Left renal cortex interstitium (tissue), 4 donors: ENCODE data around the gene RAET1G. TPM values are rescaled to one million over a fixed set of nuclear protein-coding genes. Genes with fewer than 3 reads are reported as not detected.
"Not testable (repeated sequence)": the region's sequence is repeated elsewhere in the genome, so short reads cannot be mapped to it uniquely, and the experiment has no call there.

Experiments
- DNase-seq, 4 donors: peaks; one replicate each; pipeline ENCODE4 v3.0.0-alpha.2; 2013; ENCODE audit warnings: low read depth in 4 of 4, low spot score in 2 of 4, missing footprints in 1 of 4
- polyA plus RNA-seq, 4 donors: library from polyadenylated mRNA; unstranded; fragments of 120-200 nt; gene quantifications; one replicate each; pipeline ENCODE4 v1.2.1, GENCODE V29; 2013; ENCODE audit not compliant: insufficient read length in 4 of 4

Gene RAET1G
- polyA plus RNA-seq: 1 to 10 TPM in 3 of 4 donors, under 1 TPM in 1; 0.90 to 1.8 (median 1.2) TPM

GRCh38 chr6:149922642-149923326 is at the start of gene RAET1G:
RAET1G (minus strand) TSS chr6:149923121; CDS start chr6:149923010, 111 bp downstream.
- DNase-seq: peak in 3 of 4 donors; percentile 62 to 86 (median 82)

DNA sequence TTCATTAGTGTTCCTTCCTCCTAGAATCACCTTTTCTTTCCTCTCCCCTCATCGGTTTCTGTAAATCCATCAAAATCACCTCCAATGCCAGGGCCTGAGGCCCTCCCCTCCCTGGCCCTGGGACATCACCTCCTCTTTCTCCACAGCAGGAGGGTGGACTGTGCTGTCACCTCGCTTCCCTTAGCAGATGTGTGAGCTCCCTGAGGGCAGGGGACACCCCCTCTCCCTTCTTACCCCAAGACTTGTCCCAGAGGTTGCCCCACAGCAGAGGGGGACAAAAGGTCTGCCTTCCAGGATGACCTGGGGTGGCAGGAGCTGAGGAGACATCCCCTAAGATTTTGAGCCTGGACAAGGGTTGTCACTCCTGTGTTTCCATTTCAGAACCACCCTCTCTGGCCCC is 46.7 kb upstream of the RAET1G start:
- DNase-seq: no peak

- not testable (repeated sequence) for DNase-seq
These were observed 46.0 kb upstream of the RAET1G start for GRCh38 chr6:149968909-149969308.

DNA sequence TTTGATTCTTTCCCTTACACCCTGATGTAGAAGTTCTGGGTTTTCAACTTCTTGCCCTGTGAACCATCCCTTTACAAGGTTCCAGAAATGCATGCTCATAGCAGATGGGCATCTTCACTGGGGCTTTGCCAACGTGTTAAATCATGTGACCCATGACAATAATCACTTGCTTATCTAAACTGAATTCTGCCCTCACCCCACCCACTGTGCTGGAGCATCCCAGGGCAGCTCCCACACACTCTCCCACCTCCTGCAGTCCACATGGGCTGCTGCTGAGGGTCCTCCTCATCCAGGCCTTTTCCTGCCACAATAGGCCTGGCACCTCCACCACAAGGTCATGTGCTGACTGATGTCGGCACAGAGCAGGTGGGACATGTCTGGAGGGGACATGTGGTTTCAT is 45.1 kb upstream of the RAET1G start:
- not testable (repeated sequence) for DNase-seq

DNA sequence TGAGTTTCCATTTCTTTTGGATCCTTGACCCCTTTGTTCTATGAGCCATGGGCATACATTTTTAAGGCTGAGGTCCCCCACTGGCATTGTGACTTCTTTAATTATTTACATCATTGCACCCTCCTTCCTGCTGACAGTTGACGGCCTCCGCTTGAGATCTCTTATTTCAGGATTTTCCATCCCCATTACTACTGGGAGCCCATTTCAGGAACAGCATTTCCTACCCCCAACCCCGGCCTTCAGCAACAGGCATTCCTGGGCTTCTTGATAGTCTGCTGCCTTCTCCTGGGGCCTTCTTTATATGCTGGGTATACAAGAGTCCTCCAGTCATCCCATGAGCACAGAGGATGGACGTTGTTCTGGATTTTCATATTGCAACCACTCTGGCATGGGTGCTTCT is 44.7 kb upstream of the RAET1G start:
- DNase-seq: no peak

DNA sequence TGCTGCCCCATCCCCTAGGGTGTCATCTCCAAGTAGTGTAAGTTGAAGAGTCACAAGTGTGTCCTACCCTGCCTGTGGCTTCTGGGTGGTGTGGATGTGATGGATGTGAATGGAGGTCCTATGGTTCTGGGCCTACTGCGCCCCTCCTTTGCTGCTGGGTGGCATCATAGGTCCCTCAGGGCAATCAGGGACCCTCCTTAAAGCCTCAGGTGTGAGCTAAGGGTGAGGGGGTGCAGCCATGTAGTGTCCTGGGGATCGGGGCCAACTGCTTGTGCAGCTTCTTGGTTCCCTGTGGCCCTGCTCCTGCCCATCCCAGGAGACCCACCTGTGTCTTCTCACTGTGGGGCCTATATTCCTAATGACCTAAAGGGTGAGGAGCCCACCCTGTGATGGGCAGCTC is 43.4 kb upstream of the RAET1G start:
- DNase-seq: not testable (repeated sequence)

GRCh38 chr6:149965194-149966020 is 42.5 kb upstream of the RAET1G start:
- DNase-seq: no peak

DNA sequence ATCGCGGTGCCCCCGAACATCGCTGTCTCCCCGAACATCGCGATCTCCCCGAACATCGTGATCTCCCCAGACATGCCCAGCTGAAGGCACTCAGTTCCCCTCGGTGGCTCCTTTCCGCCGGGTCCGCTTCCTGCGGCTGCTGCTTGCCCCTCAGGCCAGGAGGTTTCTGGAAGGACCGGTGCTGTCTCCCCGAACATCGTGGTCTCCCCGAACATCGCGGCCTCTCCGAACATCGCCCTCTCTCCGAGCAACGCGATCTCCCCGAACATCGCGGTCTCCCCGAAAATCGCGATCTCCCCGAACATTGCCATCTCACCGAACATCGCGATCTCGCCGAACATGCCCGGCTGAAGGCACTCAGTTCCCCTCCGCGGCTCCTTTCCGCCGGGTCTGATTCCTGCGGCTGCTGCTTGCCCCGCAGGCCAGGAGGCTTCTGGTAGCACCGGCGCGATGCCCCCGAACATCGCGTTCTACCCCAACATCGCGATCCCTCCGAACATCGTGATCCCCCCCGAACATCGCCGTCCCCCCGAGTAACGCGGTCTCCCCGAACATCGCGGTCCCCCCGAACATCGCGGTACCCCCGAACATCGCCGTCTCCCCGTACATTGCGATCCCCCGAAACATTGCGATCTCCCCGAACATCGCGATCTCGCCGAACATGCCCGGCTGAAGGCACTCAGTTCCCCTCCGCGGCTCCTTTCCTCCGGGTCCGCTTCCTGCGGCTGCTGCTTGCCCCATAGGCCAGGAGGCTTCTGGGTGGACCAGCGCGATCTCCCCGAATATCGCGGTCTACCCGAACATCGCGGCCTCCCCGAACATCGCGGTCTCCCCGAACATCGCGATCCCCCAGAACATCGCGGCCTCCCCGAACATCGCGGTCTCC is 41.6 kb upstream of the RAET1G start:
- DNase-seq: no peak

- DNase-seq: peak in 1 of 4 donors; percentile 60
These were observed 40.8 kb upstream of the RAET1G start, which contains the start of gene ULBP1 for GRCh38 chr6:149963462-149964307. ULBP1 (plus strand) TSS chr6:149963943; CDS start chr6:149964050, 107 bp downstream.

DNA sequence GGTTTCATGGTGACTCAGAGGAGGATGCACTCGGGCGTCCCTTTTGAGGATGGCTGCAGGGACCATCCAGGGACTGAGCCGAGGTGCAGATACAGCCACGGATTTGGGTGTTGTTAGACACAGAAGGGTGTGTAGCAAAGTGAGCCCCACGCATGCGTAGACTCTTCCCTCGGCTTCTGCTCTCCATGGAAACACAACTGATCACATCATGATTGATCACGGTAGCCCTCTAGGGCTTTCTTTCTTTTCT is 40.2 kb upstream of the RAET1G start:
- DNase-seq: no peak

- no peak for DNase-seq
These were observed 39.7 kb upstream of the RAET1G start for GRCh38 chr6:149962461-149963211.

DNA sequence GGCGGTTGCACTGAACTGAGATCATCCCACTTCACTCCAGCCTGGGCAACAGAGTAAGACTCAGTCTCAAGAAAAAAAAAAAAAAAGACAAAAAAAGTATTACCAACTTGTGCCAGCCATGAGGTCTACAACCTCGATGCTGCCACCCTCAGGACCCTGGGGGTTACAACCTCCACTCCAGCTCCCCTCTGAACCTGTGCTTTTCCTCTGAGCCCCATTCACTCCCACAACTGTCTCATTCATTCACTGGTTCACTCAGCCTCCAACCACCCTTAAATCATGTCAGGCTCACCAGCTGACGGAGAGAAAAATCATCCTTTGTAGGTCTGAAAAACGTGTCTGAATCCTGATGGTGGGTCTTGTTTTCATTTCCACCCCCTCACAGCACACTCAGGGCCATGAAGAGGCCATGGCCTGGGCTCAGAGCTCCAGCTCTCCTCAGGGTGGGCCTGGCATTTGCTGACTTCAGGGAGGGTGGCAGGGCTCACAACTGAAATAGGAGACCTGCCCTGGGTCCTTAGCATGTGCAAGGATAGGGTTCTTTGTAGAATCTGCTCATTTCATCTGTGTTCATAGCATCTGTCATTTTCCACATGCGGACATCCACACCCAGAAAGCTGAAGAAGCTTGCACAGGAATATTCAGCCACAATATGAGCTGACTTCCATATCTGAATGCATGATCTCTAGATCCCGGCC is 39.0 kb upstream of the RAET1G start:
- no peak for DNase-seq

DNA sequence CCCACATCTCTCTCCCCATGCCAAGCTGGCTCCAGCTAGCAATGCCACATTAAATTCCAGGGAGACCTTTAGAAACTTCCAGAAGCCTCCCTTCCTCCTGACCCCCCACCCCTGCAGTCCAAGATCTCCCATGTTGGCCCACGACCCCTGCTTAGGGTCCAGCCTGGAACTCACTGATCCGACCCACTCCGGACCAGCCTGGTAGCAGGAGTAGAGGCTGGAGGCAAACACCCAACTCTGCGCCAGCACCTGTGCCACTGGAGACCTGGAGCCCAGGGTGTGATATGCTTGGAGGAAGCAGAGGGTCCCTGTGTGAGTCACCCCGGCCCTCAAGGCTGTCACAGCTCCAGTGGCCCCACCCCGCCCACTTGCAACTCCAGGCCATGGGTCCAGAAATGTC is 37.6 kb upstream of the RAET1G start:
- DNase-seq: no peak

GRCh38 chr6:149959806-149960205 is 36.9 kb upstream of the RAET1G start:
- not testable (repeated sequence) for DNase-seq

- not testable (repeated sequence) for DNase-seq
These were observed 35.2 kb upstream of the RAET1G start for GRCh38 chr6:149958124-149958523.

DNA sequence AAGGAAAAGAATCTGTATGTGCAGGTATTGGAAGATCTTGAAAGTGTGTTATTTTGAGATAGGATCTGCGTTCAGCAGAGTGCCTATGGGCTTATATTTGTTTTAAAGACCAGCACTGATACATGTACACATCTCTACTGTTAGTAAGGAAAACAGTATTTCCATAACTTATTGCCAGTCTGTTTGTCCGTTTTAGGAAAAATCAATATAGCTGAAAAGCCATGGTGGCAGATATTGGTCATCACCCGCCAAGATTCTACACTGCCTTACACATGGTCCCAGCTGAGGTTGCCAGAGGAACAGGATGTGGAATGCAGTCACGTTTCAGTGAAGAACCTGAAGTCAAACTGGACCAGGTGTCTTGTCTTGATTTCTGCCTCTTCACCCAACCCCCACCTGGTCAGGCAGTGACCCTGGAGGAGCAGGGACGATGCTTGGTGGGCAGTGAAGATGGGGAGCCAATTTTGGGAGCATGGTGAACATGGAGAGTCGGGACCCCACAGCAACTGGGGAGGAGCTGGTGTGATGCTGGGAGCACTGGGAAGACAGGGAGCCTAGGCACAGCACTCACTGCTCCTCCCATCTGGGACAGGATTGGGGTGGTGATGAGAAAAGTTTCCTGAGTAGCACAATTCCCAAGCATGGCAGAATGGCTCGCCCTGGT is 32.9 kb upstream of the RAET1G start:
- not testable (repeated sequence) for DNase-seq

- not testable (repeated sequence) for DNase-seq
These were observed 32.2 kb upstream of the RAET1G start for GRCh38 chr6:149954984-149955653.
